Activated CD4-positive, alpha-beta memory T cell treated with anti-CD3 and anti-CD28 coated beads, Interleukin-2, amount 10 ng/mL, durations not matched to agents 7 days and 5 days (primary cell): ENCODE results near the gene SLC25A14. TPM values are rescaled to one million over a fixed set of nuclear protein-coding genes. Genes with fewer than 3 reads are reported as not detected.

ENCODE experiments used
- CTCF ChIA-PET: fragments of 350-600 bp; sonication (Branson Sonifier 250); formaldehyde crosslinking; loops from one replicate; lab custom pipeline; 2021; ENCODE audit warnings: antibody characterized with exemption, inconsistent platforms; lab: Charles Lee
- POLR2A ChIA-PET: fragments of 350-600 bp; sonication (Branson Sonifier 250); formaldehyde crosslinking; loops from one replicate; lab custom pipeline; 2021; ENCODE audit warnings: antibody characterized with exemption; lab: Charles Lee
- DNase-seq: peaks from one replicate; pipeline ENCODE4 v3.0.0-alpha.2; 2020
- H3K27ac Mint-ChIP-seq: one replicate; pipeline ENCODE4 v1.8.0; 2021; ENCODE audit warnings: mild to moderate bottlenecking, mixed read lengths
- H3K27me3 Mint-ChIP-seq: one replicate; pipeline ENCODE4 v1.8.0; 2021; ENCODE audit warnings: mixed read lengths
- H3K36me3 Mint-ChIP-seq: one replicate; pipeline ENCODE4 v1.8.0; 2021; ENCODE audit warnings: low read depth, mixed read lengths
- H3K4me1 Mint-ChIP-seq: one replicate; pipeline ENCODE4 v1.8.0; 2021; ENCODE audit warnings: mixed read lengths
- H3K4me3 Mint-ChIP-seq: one replicate; pipeline ENCODE4 v1.8.0; 2021; ENCODE audit warnings: mild to moderate bottlenecking, mixed read lengths
- H3K9me3 Mint-ChIP-seq: one replicate; pipeline ENCODE4 v1.8.0; 2021; ENCODE audit warnings: mixed read lengths
- total RNA-seq, 2 experiments: library from RNA; stranded (reverse); gene quantifications; one replicate each; pipeline ENCODE4 v1.2.3, GENCODE V29; 2021

SLC25A14 gene
- total RNA-seq, 2 experiments from 2014 or later: 9.4 to 10.6 TPM

DNA sequence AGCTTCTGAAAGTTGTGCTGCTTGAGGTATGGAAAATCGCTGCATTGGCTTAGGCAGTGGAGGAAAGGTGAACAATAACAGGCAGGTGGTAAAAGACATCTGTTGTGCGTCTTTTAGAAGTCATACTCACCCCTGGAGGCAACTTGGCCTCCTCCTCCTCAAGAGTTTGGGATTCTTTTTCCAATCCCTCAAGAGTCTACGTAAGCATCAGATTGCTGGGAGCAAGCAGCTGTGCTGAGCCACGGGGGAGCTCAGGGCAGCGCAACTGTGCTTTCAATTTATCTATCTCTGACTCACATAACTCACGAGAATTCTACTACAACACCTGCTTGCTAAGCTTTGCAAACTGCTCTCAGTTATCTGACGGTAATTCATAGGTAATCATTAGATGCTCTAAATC lies 55.6 kb downstream of the SLC25A14 start:
- H3K4me3 Mint-ChIP-seq: no peak overlapping the region
- no peaks in the 10 kb centered on the region for H3K36me3 Mint-ChIP-seq
- no peak for DNase-seq
- no peak overlapping the region for H3K27ac Mint-ChIP-seq
- H3K9me3 Mint-ChIP-seq: no peaks in the 10 kb centered on the region
- ChIA-PET CTCF (no interaction called here), POLR2A (no interaction called here)
- H3K27me3 Mint-ChIP-seq: peaks cover 6% of the 10 kb centered on the region
- H3K4me1 Mint-ChIP-seq: no peaks in the 10 kb centered on the region

DNA sequence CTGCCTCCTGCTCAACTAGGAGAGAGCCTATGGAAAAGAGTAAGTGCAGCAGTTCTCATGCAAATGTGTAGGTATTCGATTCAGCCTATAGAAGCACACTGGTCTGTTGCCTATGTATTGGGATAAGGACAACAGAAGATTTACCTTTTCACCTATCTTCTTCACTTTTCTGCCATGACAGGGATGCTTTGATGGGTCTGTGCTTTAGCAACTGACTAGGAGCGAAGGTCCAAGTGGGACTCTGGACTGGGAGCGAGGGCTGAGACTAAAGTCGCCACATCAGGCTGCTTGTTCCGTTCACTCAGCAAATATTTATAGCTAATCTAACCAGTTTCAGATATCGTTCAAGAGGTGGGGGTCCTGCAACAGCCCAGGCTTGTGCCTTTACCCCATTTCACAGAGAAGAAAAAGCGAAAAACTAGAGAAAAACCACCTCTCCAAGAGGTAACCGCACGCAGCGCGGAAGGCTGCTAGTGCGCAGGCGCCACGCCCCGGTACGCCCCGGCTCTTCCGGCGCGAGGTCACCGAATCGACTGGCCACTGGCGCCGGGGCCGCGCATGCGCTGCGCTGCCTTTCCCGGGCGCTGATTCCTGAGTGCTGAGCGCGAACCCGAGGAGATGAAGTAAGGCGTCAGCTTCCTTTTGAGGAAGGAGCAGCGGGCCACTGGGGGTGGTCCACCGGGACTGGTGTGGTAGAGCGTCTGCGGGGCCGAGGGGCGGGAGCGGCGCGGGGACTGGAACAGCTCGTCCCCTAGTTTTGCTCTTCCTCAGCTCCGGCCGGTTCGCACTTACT lies 61.9 kb downstream of the SLC25A14 start, which contains the start of gene RBMX2:
Gene RBMX2 (plus strand): TSS at position 573 of the 793 bp plus-strand sequence. CDS start 46 bp downstream, at position 619.
- ChIA-PET POLR2A (interaction anchor here (1.2 to 2.0 kb wide), 2 partner anchors 8 to 62 kb away, joined by 3 to 9 read pairs; partner anchors contain the start of gene SLC25A14), CTCF (interaction anchor here (1.3 kb wide), 1 partner anchor 341 kb away, joined by 3 read pairs; no protein-coding TSS in a partner anchor)
- Mint-ChIP-seq H3K27me3 (no peaks in the 10 kb centered on the region), H3K36me3 (peaks cover 17% of the 10 kb centered on the region), H3K27ac (peak within 1 kb of the TSS; percentile 81), H3K9me3 (no peaks in the 10 kb centered on the region), H3K4me1 (peaks cover 23% of the 10 kb centered on the region), H3K4me3 (peak within 1 kb of the TSS; percentile 96)
- DNase-seq: peak; percentile 73

DNA sequence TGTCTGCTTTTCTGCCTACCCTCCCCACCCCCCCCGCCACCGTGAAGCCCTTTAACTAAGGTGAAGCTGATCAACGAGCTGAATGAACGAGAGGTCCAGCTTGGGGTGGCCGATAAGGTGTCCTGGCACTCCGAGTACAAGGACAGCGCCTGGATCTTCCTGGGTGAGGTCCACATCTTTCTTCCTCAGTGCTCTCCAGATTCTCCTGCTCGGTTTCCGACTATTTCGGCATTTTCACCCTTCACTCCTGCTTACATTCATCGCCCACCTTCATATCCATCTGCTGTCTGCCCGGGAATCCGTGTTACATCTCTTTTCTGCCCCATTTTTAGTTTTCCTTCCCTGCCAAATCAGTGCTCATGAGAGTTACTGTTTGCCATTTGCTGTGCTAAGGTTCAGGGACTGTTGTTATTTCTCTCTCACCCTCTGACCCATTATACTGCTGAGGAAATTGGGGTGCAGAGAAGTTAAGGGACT lies 62.5 kb downstream of the SLC25A14 start:
- no peak for DNase-seq
- peak overlapping the region; percentile 60 for H3K27ac Mint-ChIP-seq
- ChIA-PET POLR2A (interaction anchor here (1.2 to 2.0 kb wide), 2 partner anchors 9 to 63 kb away, joined by 3 to 9 read pairs; partner anchors contain the start of gene SLC25A14), CTCF (no interaction called here)
- H3K9me3 Mint-ChIP-seq: no peaks in the 10 kb centered on the region
- peak overlapping the region; percentile 96 for H3K4me3 Mint-ChIP-seq
- peaks cover 17% of the 10 kb centered on the region for H3K36me3 Mint-ChIP-seq
- H3K4me1 Mint-ChIP-seq: peaks cover 23% of the 10 kb centered on the region
- H3K27me3 Mint-ChIP-seq: no peaks in the 10 kb centered on the region

DNA sequence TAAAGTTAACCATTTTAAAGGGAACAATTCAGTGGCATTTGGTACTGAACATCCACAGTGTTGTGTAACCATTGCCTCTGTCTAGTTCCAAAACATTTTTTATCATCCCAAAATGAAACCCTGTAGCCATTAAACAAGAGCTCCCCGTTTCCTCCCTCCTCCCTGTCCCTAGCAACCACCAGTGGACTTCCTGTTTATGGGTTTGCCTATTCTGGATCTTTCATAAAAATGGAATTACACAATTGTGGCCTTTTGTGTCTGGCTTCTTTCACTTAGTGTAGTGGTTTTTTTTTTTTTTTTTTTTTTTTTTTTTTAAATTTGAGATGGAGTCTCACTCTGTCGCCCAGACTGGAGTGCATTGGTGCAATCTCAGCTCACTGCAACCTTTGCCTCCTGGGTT lies 73.7 kb downstream of the SLC25A14 start:
- ChIA-PET POLR2A (no interaction called here), CTCF (no interaction called here)
- Mint-ChIP-seq H3K36me3 (peaks cover 35% of the 10 kb centered on the region), H3K4me1 (no peaks in the 10 kb centered on the region), H3K27me3 (no peaks in the 10 kb centered on the region), H3K4me3 (no peak overlapping the region), H3K9me3 (no peaks in the 10 kb centered on the region), H3K27ac (no peak overlapping the region)
- no peak for DNase-seq

DNA sequence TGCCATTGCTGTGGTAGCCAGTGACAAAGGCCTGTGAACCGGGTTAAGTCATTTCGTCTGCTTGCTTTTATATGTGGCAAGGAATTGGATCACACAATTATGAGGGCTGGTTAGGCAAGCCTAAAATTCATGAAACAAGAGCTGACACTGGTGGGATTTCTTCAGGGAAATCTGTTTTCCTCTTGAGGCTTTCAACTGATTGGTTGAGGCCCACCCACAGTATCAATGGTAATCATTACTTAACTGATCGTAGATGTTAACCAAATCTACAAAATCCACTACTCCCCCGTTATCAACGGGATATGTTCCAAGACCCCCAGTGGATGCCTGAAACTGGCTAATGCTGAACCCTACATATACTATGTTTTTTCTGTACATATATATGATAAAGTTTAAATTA lies 75.1 kb downstream of the SLC25A14 start:
- ChIA-PET POLR2A (no interaction called here), CTCF (no interaction called here)
- Mint-ChIP-seq H3K27ac (no peak overlapping the region), H3K36me3 (peaks cover 29% of the 10 kb centered on the region), H3K4me1 (no peaks in the 10 kb centered on the region), H3K27me3 (no peaks in the 10 kb centered on the region), H3K4me3 (no peak overlapping the region), H3K9me3 (no peaks in the 10 kb centered on the region)
- no peak for DNase-seq

DNA sequence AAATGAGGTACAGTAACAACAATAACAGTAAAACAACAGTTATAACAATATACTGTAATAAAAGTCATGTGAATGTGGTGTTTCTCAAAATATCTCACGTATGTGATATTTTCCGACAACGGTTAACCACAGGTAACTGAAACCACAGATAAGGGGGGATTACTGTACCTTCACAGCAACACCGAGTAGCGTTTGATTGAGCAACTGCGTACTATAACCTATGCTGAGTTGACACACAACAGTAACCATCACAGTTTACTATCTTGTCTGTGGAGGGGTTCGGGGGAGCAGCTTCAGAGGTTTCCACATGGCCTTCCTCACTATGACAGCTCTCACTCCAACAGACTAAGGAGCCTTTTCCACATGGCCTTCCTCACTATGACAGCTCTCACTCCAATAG lies 75.5 kb downstream of the SLC25A14 start:
- peaks cover 26% of the 10 kb centered on the region for H3K36me3 Mint-ChIP-seq
- POLR2A ChIA-PET: no interaction called here
- H3K27ac Mint-ChIP-seq: no peak overlapping the region
- no peak for DNase-seq
- H3K4me1 Mint-ChIP-seq: no peaks in the 10 kb centered on the region
- no peaks in the 10 kb centered on the region for H3K9me3 Mint-ChIP-seq
- H3K27me3 Mint-ChIP-seq: no peaks in the 10 kb centered on the region
- CTCF ChIA-PET: no interaction called here
- no peak overlapping the region for H3K4me3 Mint-ChIP-seq

DNA sequence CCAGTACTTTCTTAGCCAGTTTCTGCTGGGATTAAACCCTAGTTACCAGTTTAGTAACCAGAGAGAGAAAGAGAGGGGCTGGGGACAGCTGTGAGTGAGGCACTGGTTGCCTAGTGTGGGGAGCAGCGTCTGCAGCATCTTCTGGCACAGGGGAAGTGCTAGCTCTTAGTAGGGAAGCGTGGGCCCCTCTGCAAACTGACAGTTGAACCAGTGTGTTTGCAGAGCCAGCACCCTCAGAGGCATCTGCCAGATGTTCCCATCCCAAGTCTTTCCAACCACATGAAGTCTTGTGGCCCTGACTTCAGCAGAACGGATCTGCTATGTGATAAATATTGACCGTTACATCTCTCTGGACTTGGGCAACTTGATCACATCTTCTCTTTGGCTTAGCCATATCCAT lies 77.1 kb downstream of the SLC25A14 start:
- ChIA-PET POLR2A (no interaction called here), CTCF (no interaction called here)
- H3K27me3 Mint-ChIP-seq: no peaks in the 10 kb centered on the region
- DNase-seq: no peak
- peaks cover 16% of the 10 kb centered on the region for H3K36me3 Mint-ChIP-seq
- no peaks in the 10 kb centered on the region for H3K4me1 Mint-ChIP-seq
- no peak overlapping the region for H3K4me3 Mint-ChIP-seq
- no peaks in the 10 kb centered on the region for H3K9me3 Mint-ChIP-seq
- no peak overlapping the region for H3K27ac Mint-ChIP-seq

DNA sequence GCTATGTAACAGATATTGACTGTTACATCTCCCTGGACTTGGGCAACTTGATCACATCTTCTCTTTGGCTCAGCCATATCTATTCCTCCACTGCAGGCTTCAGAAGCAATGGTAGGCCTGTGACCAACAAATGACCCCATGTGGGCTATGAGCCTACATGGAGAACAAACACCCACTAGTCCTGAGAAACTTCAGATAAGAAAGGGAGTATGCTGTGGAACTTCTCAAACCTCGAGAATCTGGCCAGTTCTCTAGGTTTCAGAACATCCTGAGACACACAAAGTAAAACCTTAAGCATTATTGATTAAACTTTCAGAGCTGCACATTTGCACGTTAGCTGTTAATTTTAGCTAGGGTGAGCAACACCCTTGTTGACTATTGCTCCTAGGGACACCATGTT lies 78.3 kb downstream of the SLC25A14 start:
- no peak overlapping the region for H3K27ac Mint-ChIP-seq
- H3K4me1 Mint-ChIP-seq: no peaks in the 10 kb centered on the region
- H3K9me3 Mint-ChIP-seq: no peaks in the 10 kb centered on the region
- H3K36me3 Mint-ChIP-seq: peaks cover 6% of the 10 kb centered on the region
- DNase-seq: no peak
- H3K27me3 Mint-ChIP-seq: no peaks in the 10 kb centered on the region
- no peak overlapping the region for H3K4me3 Mint-ChIP-seq
- POLR2A ChIA-PET: no interaction called here
- CTCF ChIA-PET: no interaction called here

DNA sequence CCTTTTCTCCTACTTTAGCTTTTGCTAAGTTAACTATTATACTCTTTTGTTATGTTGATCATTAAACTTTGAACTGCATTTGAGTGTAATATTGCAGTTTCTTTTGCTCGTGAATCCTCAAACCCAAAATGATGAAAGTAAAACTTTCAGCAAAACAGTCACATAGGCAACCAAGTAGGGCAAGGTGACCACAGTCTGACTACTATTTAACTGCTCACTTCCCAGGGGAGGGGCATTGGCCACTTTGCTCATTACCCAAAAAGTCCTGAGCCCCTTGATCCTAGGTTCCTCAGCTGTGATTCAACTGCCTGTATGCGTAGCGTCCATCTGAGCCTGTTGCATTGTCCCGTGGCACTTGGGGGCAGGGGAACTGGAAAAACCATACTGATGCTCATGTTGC lies 79.0 kb downstream of the SLC25A14 start:
- Mint-ChIP-seq H3K27me3 (no peaks in the 10 kb centered on the region), H3K27ac (no peak overlapping the region), H3K4me1 (no peaks in the 10 kb centered on the region), H3K36me3 (peaks cover 6% of the 10 kb centered on the region), H3K9me3 (no peaks in the 10 kb centered on the region), H3K4me3 (no peak overlapping the region)
- no peak for DNase-seq
- POLR2A ChIA-PET: no interaction called here
- CTCF ChIA-PET: no interaction called here

DNA sequence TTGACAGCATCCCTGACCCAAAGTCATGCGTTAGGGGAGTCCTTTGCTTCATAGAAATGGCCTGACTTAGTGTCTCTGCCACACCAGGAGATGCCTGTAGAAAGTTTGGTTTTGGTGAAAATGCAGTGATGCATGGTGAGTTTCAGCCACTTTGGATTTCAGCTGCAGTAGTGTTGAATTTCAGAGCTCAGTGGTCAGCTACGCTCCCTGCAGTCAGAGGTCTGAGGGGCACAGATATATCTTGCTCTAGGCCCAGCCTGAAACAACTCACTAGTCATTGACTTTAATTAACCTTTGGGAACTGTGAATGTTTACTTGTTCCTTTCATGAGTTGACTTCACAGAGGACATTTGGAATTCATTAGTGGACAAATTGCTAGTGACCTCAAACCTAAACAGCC lies 79.5 kb downstream of the SLC25A14 start:
- ChIA-PET POLR2A (no interaction called here), CTCF (no interaction called here)

More for the DNA sequence above, 79.5 kb downstream of the SLC25A14 start:
- Mint-ChIP-seq H3K4me1 (no peaks in the 10 kb centered on the region), H3K27ac (no peak overlapping the region), H3K36me3 (peaks cover 2% of the 10 kb centered on the region), H3K4me3 (no peak overlapping the region), H3K27me3 (no peaks in the 10 kb centered on the region), H3K9me3 (no peaks in the 10 kb centered on the region)
- no peak for DNase-seq

Other genes with a start within 250 kb of the SLC25A14 start
- gene ELF4, start 229.4 kb upstream of the SLC25A14 start, total RNA-seq: 10 to 100 TPM; 48.0 to 48.7 TPM
- gene AIFM1, start 174.1 kb upstream of the SLC25A14 start, total RNA-seq: 10 to 100 TPM; 41.2 to 41.8 TPM
- 10 to 100 TPM; 37.0 to 38.8 TPM for gene RAB33A, start 168.0 kb upstream of the SLC25A14 start, total RNA-seq
- 1 to 10 TPM; 5.1 to 6.7 TPM for gene ZNF280C, start 71.0 kb upstream of the SLC25A14 start, total RNA-seq
- not detected for gene GPR119, start 45.8 kb downstream of the SLC25A14 start, total RNA-seq
- gene RBMX2, start 62.1 kb downstream of the SLC25A14 start, total RNA-seq: 10 to 100 TPM; 25.9 to 28.5 TPM